A549 (cell line): ENCODE results near the gene DIAPH2. TPM values are rescaled to one million over a fixed set of nuclear protein-coding genes. Genes with fewer than 3 reads are reported as not detected.

ENCODE experiments used
- ATAC-seq, 2 experiments: fragments of 200-7000 bp in 1 of 2; fragments of >200 bp in 1 of 2; cut with Nextera tagmentation in 1 of 2; cut with Tn5 transposase in 1 of 2; 3 replicates each; pipeline versions ENCODE4 v1.8.0 to v1.9.1; 2018 to 2020; ENCODE audit warnings: mild to moderate bottlenecking in 1 of 2, moderate library complexity in 1 of 2
- CTCF ChIA-PET: fragments of 300-600 bp; sonication (Branson Sonifier 250); formaldehyde crosslinking; extraction: SDS; loops from one replicate; lab custom pipeline; 2021; ENCODE audit warnings: antibody characterized with exemption, inconsistent platforms; lab: Yijun Ruan, JAX
- POLR2A ChIA-PET: fragments of 350-600 bp; formaldehyde crosslinking; extraction: SDS; loops from one replicate; lab custom pipeline; 2021; ENCODE audit warnings: antibody characterized with exemption, inconsistent platforms; lab: Yijun Ruan, JAX
- DNase-seq, 2 experiments: peaks; one replicate each; pipeline versions ENCODE4 v3.0.0 to v3.0.0-alpha.2; 2011 to 2016; ENCODE audit warnings: low read depth in 1 of 2, low spot score in 1 of 2
- FAIRE-seq: peaks from 2 replicates; lab custom pipeline; 2011; peaks lifted over from hg19 to GRCh38; lab: Jason Lieb, UNC
- H3K27ac ChIP-seq, 2 experiments: fragments of >200 bp; sonication (Bioruptor Twin); formaldehyde crosslinking; 3 replicates each; pipeline ENCODE4 v1.5.1; 2016 to 2017
- H3K4me1 ChIP-seq: fragments of >200 bp; sonication (Bioruptor Twin); formaldehyde crosslinking; 3 replicates; pipeline ENCODE4 v1.6.1; 2016
- H3K4me2 ChIP-seq: fragments of >200 bp; sonication (Bioruptor Twin); formaldehyde crosslinking; 3 replicates; pipeline ENCODE4 v1.6.1; 2016
- H3K4me3 ChIP-seq: fragments of >200 bp; sonication (Bioruptor Twin); formaldehyde crosslinking; 3 replicates; pipeline ENCODE4 v1.5.1; 2016
- H3K9me3 ChIP-seq: fragments of >200 bp; sonication (Bioruptor Twin); formaldehyde crosslinking; 3 replicates; pipeline ENCODE4 v1.6.1; 2016
- BCL3 ChIP-seq: fragments of >200 bp; sonication (Bioruptor Twin); formaldehyde crosslinking; IDR thresholded peaks from 3 replicates; pipeline ENCODE4 v1.6.1; 2016
- CBX2 ChIP-seq: fragments of 200-600 bp; sonication (generic); IDR thresholded peaks from 2 replicates; pipeline ENCODE4 v1.6.1; 2016; ENCODE audit warnings: low read depth, mild to moderate bottlenecking, borderline replicate concordance
- CBX8 ChIP-seq: fragments of 200-600 bp; sonication (generic); IDR thresholded peaks from 2 replicates; pipeline ENCODE4 v1.6.1; 2016
- CEBPB ChIP-seq, 2 experiments: fragments of >200 bp in 1 of 2; sonication (Bioruptor Twin) in 1 of 2; formaldehyde crosslinking in 1 of 2; IDR thresholded peaks; 2 replicates each; pipeline ENCODE4 v1.6.1; 2012 to 2016
- CHD2 ChIP-seq: fragments of 150-350 bp; IDR thresholded peaks from 2 replicates; pipeline ENCODE4 v1.6.1; 2014; ENCODE audit warnings: low read length; ENCODE audit not compliant: partially characterized antibody
- CHD4 ChIP-seq: fragments of 200-600 bp; sonication (generic); IDR thresholded peaks from 2 replicates; pipeline ENCODE4 v1.6.1; 2016; ENCODE audit warnings: antibody characterized with exemption, mild to moderate bottlenecking, borderline replicate concordance
- EHF ChIP-seq: fragments of 250-450 bp; sonication (Bioruptor Pico); IDR thresholded peaks from 2 replicates; pipeline ENCODE4 v1.5.0; 2020; ENCODE audit warnings: mild to moderate bottlenecking
- EHMT2 ChIP-seq: fragments of 200-600 bp; sonication (generic); IDR thresholded peaks from 2 replicates; pipeline ENCODE4 v1.6.1; 2016; ENCODE audit warnings: antibody characterized with exemption, low read depth, mild to moderate bottlenecking, moderate library complexity
- EP300 ChIP-seq, 2 experiments: fragments of >200 bp; sonication (Bioruptor Twin); formaldehyde crosslinking; IDR thresholded peaks; 2 replicates in 1 of 2; 3 replicates in 1 of 2; pipeline ENCODE4 v1.6.1; 2016 to 2017
- FOSL2 ChIP-seq, 2 experiments: fragments of 450-650 bp in 1 of 2; fragments of >200 bp in 1 of 2; sonication (Bioruptor Twin) in 1 of 2; formaldehyde crosslinking; IDR thresholded peaks; 2 replicates each; pipeline versions ENCODE4 v1.5.0 to v1.6.1; 2016 to 2020; ENCODE audit warnings: mild to moderate bottlenecking in 1 of 2, moderate library complexity in 1 of 2
- GATA3 ChIP-seq: IDR thresholded peaks from 2 replicates; pipeline ENCODE4 v1.6.1; 2012; ENCODE audit warnings: borderline replicate concordance
- HEYL ChIP-seq: fragments of 250-450 bp; sonication (Bioruptor Pico); IDR thresholded peaks from 2 replicates; pipeline ENCODE4 v1.8.0; 2021; ENCODE audit warnings: mild to moderate bottlenecking, moderate library complexity
- JUN ChIP-seq, 2 experiments: fragments of >200 bp; sonication (Bioruptor Twin); formaldehyde crosslinking; IDR thresholded peaks; 2 replicates in 1 of 2; 3 replicates in 1 of 2; pipeline ENCODE4 v1.6.1; 2016 to 2017
- KDM1A ChIP-seq: fragments of 200-600 bp; sonication (generic); IDR thresholded peaks from 2 replicates; pipeline ENCODE4 v1.6.1; 2016; ENCODE audit warnings: low read depth, mild to moderate bottlenecking
- POLR2A ChIP-seq: IDR thresholded peaks from 2 replicates; pipeline ENCODE4 v1.6.1; 2012; ENCODE audit warnings: mild to moderate bottlenecking, low read length
- POLR2AphosphoS2 ChIP-seq: conservative IDR thresholded peaks from 2 replicates; pipeline ENCODE4 v1.6.1; 2012; ENCODE audit warnings: low read length, improper control_type of control experiment, inconsistent platforms
- RCOR1 ChIP-seq: fragments of 150-350 bp; IDR thresholded peaks from 2 replicates; pipeline ENCODE4 v1.6.1; 2014; ENCODE audit warnings: antibody characterized with exemption, low read length, low read depth
- RFX5 ChIP-seq: fragments of 450-650 bp; IDR thresholded peaks from 2 replicates; pipeline ENCODE4 v1.7.1; 2014; ENCODE audit warnings: antibody characterized with exemption, mild to moderate bottlenecking, moderate library complexity
- SREBF2 ChIP-seq: fragments of 450-650 bp; IDR thresholded peaks from 2 replicates; pipeline ENCODE4 v1.6.1; 2014; ENCODE audit warnings: mild to moderate bottlenecking, moderate library complexity
- TFCP2L1 ChIP-seq: fragments of 250-450 bp; sonication (Bioruptor Pico); IDR thresholded peaks from 2 replicates; pipeline ENCODE4 v1.5.0; 2021; ENCODE audit warnings: mild to moderate bottlenecking
- TP53 ChIP-seq: fragments of 250-450 bp; sonication (Bioruptor Pico); IDR thresholded peaks from 2 replicates; pipeline ENCODE4 v1.5.0; 2021; ENCODE audit warnings: mild to moderate bottlenecking, moderate library complexity
- ZC3H11A ChIP-seq: fragments of 450-650 bp; IDR thresholded peaks from 2 replicates; pipeline ENCODE4 v1.6.1; 2014; ENCODE audit warnings: antibody characterized with exemption, mild to moderate bottlenecking
- ZFP36 ChIP-seq: fragments of 450-650 bp; IDR thresholded peaks from 2 replicates; pipeline ENCODE4 v1.6.1; 2014; ENCODE audit warnings: borderline replicate concordance; ENCODE audit not compliant: partially characterized antibody
- ZNF302 ChIP-seq: fragments of 250-450 bp; sonication (Bioruptor Pico); IDR thresholded peaks from 2 replicates; pipeline ENCODE4 v1.9.0; 2021; ENCODE audit warnings: inconsistent platforms, mild to moderate bottlenecking, moderate library complexity
- ZSCAN20 ChIP-seq: fragments of 250-450 bp; sonication (Bioruptor Pico); IDR thresholded peaks from 2 replicates; pipeline ENCODE4 v1.8.0; 2022; ENCODE audit warnings: mild to moderate bottlenecking, moderate library complexity
- WGBS: methylation state at CpG from one replicate; pipeline ENCODE4 v1.1.6; 2017; ENCODE audit errors: missing lambda C conversion rate; 5-methylcytosine and 5-hydroxymethylcytosine counted together
- polyA plus RNA-seq, 4 experiments: library from polyadenylated mRNA; depleted of rRNA in 3 of 4; stranded (reverse); fragments of >200 nt; fragmentation: RNase III in 1 of 4; extraction: RNeasy Plus Mini Kit Qiagen cat#74134 plus additional on column Dnase treatment in 1 of 4; gene quantifications; 2 replicates in 3 of 4; 3 replicates in 1 of 4; pipeline ENCODE4 v1.2.3, GENCODE V29; 2011 to 2017
- TF ChIP-seq, protein P1 (sequence below): IDR thresholded peaks from 2 replicates; pipeline ENCODE4 v1.6.1; 2012
- TF ChIP-seq, protein P2 (sequence below): fragments of 450-650 bp; IDR thresholded peaks from 2 replicates; pipeline ENCODE4 v1.6.1; 2014; ENCODE audit warnings: antibody characterized with exemption

The DIAPH2 gene
- polyA plus RNA-seq, 2 of the 4 experiments (the other 2 are of a cell fraction) = 3.7 to 10.0 TPM

- CTCF ChIA-PET = no interaction called here
- POLR2A ChIA-PET = no interaction called here
- TF ChIP-seq CBX8 (no peak), HEYL (no peak), ZC3H11A (no peak), EHF (CRISPR knock-in tag) (no peak), RFX5 (no peak), POLR2A (no peak), POLR2AphosphoS2 (no peak), KDM1A (no peak), CBX2 (no peak), FOSL2 (IDR thresholded peaks at IDR 0.05) (no peak), FOSL2 (CRISPR knock-in tag; IDR thresholded peaks at IDR 0.05) (no peak), RCOR1 (no peak), TFCP2L1 (CRISPR knock-in tag) (no peak), ZNF302 (no peak)
- Histone ChIP-seq H3K9me3 (no peaks in the 10 kb centered on the region), H3K27ac (no peak overlapping the region), H3K4me3 (no peak overlapping the region), H3K4me2 (no peak overlapping the region), H3K4me1 (no peaks in the 10 kb centered on the region)
- DNase-seq (no peak), ATAC-seq (no peak), FAIRE-seq (no peak)
- WGBS = 84% methylated on average over 6 of the region's 6 CpGs
Observed at GRCh38 chrX:97597954-97598353, 913.3 kb downstream of the DIAPH2 start.

- no peak for FAIRE-seq
- WGBS = 63% methylated on average over 3 of the region's 3 CpGs
Observed at GRCh38 chrX:97602465-97603258, 918.0 kb downstream of the DIAPH2 start.

DNA sequence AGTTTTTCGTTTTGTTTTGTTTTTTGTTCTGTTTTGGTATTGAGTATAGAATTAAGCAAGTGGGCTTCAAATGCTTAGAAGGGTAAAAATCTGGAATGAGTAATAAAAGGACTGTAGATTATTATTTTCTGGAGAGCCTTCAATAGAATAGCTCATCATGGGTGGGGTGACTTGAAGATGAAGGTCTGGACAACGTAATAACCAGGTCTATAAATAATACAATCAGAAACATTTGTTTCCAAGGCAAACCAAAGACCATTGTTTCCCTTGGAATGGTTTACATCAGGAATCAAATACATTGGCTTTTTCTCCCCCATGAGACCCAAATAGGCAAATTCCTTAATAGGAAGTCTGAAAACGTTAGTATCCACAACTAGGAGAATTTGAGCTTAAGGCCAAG lies 920.6 kb downstream of the DIAPH2 start:
- no peak for FAIRE-seq
- no peak for ATAC-seq
- no peak for DNase-seq
- Histone ChIP-seq H3K27ac (no peak overlapping the region), H3K4me1 (no peaks in the 10 kb centered on the region)
- TF ChIP-seq CHD2 = no peak
- TF ChIP-seq ZSCAN20 (CRISPR knock-in tag) = no peak
- TF ChIP-seq SREBF2 = no peak
- no peak for TF ChIP-seq POLR2AphosphoS2
- TF ChIP-seq CEBPB (IDR thresholded peaks at IDR 0.05) = no peak
- TF ChIP-seq, all 56 proteins: peak for 0
- H3K4me3 ChIP-seq = no peak overlapping the region
- H3K9me3 ChIP-seq = no peaks in the 10 kb centered on the region
- no peak overlapping the region for H3K4me2 ChIP-seq
- POLR2A ChIA-PET = no interaction called here
- 58% methylated on average over 3 of the region's 3 CpGs for WGBS
- CTCF ChIA-PET = no interaction called here

More at GRCh38 chrX:97602465-97603258, 918.0 kb downstream of the DIAPH2 start:
- Histone ChIP-seq H3K4me2 (no peak overlapping the region), H3K9me3 (no peaks in the 10 kb centered on the region), H3K4me3 (no peak overlapping the region), H3K27ac (no peak overlapping the region), H3K4me1 (no peaks in the 10 kb centered on the region)
- CTCF ChIA-PET = no interaction called here
- ATAC-seq (no peak), DNase-seq (no peak)
- POLR2A ChIA-PET = no interaction called here
- no peak for TF ChIP-seq ZFP36
- TF ChIP-seq, protein P1, sequence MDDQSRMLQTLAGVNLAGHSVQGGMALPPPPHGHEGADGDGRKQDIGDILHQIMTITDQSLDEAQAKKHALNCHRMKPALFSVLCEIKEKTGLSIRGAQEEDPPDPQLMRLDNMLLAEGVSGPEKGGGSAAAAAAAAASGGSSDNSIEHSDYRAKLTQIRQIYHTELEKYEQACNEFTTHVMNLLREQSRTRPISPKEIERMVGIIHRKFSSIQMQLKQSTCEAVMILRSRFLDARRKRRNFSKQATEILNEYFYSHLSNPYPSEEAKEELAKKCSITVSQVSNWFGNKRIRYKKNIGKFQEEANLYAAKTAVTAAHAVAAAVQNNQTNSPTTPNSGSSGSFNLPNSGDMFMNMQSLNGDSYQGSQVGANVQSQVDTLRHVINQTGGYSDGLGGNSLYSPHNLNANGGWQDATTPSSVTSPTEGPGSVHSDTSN = no peak
- no peak for TF ChIP-seq JUN (IDR thresholded peaks at IDR 0.05)
- no peak for TF ChIP-seq EHMT2
- TF ChIP-seq BCL3 = no peak
- no peak for TF ChIP-seq SREBF2
- TF ChIP-seq GATA3 = no peak
- TF ChIP-seq EP300 (IDR thresholded peaks at IDR 0.05) = no peak
- no peak for TF ChIP-seq ZSCAN20 (CRISPR knock-in tag)
- TF ChIP-seq CHD4 = no peak
- TF ChIP-seq, protein P2, sequence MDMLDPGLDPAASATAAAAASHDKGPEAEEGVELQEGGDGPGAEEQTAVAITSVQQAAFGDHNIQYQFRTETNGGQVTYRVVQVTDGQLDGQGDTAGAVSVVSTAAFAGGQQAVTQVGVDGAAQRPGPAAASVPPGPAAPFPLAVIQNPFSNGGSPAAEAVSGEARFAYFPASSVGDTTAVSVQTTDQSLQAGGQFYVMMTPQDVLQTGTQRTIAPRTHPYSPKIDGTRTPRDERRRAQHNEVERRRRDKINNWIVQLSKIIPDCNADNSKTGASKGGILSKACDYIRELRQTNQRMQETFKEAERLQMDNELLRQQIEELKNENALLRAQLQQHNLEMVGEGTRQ = no peak
- TF ChIP-seq TP53 (CRISPR knock-in tag) = no peak
